Measurements from ENCODE around the gene DENND4C.

The DENND4C gene

DNA sequence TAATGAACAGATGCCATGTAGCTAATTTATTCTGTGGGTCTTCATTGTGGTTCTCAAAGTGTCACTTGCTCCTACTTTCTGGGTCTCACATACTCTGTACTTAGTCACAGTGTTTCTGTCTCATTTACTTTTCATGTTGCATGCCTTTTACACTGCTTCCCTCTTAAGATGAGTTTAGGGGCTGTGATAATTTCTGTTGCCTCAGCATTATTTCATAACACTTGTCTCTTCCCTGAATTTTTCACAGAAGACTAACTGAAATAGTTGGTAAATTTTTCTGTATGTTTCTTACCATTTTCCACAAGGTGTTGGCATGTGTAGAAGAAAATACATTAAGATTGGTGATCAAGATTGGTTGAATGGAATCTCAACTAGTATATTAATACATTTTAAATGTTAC is 59.6 kb downstream of the DENND4C start:
- H3K4me3 ChIP-seq (ENCODE audit: low read depth, low read length) = no peak overlapping the region
- TF ChIP-seq, protein P1, sequence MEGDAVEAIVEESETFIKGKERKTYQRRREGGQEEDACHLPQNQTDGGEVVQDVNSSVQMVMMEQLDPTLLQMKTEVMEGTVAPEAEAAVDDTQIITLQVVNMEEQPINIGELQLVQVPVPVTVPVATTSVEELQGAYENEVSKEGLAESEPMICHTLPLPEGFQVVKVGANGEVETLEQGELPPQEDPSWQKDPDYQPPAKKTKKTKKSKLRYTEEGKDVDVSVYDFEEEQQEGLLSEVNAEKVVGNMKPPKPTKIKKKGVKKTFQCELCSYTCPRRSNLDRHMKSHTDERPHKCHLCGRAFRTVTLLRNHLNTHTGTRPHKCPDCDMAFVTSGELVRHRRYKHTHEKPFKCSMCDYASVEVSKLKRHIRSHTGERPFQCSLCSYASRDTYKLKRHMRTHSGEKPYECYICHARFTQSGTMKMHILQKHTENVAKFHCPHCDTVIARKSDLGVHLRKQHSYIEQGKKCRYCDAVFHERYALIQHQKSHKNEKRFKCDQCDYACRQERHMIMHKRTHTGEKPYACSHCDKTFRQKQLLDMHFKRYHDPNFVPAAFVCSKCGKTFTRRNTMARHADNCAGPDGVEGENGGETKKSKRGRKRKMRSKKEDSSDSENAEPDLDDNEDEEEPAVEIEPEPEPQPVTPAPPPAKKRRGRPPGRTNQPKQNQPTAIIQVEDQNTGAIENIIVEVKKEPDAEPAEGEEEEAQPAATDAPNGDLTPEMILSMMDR (IDR thresholded peaks at IDR 0.05; ENCODE audit: control insufficient read depth, extremely low read depth, insufficient read depth) = no peak
- DNase-seq (ENCODE audit: low read depth) = no peak

DNA sequence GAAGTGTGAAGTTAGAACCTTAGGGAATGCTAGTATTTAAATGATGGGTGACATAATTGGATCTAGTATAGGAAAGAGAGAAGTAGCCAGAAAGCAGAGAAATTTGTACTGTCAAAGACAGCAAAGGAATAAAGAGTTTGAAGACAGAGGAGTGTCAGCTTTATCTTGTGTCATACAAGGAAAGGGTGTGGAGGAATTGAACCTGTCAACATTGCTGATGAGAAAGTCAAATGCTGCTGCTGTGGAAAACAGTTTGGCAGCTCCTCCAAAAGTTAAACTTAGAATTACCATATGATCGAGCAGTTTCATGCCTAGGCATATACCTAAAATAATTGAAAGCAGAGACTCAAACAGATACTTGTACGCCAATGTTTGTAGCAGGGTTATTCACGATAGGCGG is 63.7 kb downstream of the DENND4C start:
- no peak for DNase-seq (ENCODE audit: low read depth)
- TF ChIP-seq, protein P1 (IDR thresholded peaks at IDR 0.05; ENCODE audit: control insufficient read depth, extremely low read depth, insufficient read depth) = no peak
- no peak overlapping the region for H3K4me3 ChIP-seq (ENCODE audit: low read depth, low read length)

DNA sequence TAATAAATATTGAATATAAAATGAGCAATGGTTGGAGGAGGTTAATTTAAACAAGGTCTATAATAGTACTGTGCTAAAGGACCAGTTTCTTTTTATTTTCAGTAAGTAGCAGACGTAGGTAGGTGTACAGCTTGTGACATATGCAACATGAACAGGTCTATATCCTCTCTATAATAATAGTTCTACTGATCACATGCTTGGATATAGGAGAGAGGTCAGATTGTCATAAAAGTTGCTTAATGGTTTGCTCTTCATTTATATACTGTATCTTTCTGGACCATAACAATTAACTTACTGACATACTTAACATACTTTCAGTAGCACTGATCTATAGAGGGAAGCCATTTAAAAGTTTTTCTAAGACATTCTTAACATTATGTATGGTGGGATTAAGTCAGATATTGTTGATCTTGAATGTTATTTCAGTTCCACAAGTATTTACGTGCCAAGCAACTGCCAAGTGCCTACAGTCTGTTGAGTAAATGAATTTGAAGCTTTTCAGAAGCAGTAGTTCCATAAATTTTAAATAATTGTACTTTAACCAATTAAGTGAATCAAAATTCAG is 68.0 kb downstream of the DENND4C start:
- TF ChIP-seq, protein P1 (IDR thresholded peaks at IDR 0.05; ENCODE audit: control insufficient read depth, extremely low read depth, insufficient read depth) = no peak
- H3K4me3 ChIP-seq (ENCODE audit: low read depth, low read length) = no peak overlapping the region
- DNase-seq (ENCODE audit: low read depth) = no peak

DNA sequence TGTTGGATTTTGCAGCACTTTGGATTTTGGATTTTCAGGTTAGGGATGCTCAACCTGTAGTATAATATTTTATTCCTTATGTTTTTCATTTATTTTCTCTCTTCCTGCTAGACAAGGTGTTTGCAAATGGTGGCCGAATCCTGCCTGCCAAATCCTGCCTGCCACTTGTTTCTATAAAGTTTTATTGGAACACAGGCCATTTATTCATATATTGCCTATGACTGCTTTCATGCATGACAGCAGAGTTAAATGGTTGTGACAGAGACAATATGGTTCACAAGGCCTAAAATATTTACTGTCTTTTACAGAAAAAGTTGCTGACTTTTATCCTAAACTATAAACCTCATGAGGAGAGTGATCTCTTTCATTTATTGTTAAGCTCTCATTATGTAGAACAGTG is 72.7 kb downstream of the DENND4C start:
- DNase-seq (ENCODE audit: low read depth) = no peak
- TF ChIP-seq, protein P1 (IDR thresholded peaks at IDR 0.05; ENCODE audit: control insufficient read depth, extremely low read depth, insufficient read depth) = no peak
- H3K4me3 ChIP-seq (ENCODE audit: low read depth, low read length) = no peak overlapping the region

DNA sequence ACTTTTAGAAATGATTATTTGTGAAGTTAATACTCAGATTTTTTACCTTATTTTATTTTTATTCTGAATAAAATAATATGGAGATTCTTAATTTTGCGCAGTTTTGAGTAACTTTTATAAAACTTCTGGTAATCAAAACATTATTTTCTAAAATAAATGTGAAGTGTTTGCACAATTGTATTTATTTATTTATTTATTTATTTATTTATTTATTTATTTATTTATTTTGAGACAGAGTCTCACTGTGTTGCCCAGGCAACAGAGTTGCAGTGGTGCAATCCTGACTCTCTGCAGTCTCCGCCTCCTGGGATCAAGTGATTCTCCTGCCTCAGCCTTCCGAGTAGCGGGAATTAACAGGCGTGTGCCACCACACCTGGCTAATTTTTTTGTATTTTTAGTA is 76.1 kb downstream of the DENND4C start:
- no peak overlapping the region for H3K4me3 ChIP-seq (ENCODE audit: low read depth, low read length)
- DNase-seq (ENCODE audit: low read depth) = no peak
- TF ChIP-seq, protein P1 (IDR thresholded peaks at IDR 0.05; ENCODE audit: control insufficient read depth, extremely low read depth, insufficient read depth) = no peak

DNA sequence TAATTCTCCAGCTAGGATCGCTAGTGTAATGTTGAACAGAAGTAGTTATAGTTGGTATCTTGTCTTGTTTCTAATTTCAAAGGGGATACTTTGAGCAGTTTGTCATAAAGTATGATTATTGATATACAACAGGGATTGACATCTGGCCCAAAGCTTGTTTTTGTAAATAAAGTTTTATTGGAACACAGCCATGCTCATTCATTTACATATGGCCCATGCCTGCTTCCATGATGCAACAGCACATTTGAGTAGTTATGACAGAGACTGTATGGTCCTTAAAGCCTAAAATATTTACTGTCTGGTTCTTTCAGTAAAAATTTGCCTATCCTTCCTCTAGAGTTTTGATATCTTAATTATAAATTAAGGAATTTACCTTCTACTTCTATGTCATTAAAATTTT is 79.8 kb downstream of the DENND4C start:
- H3K4me3 ChIP-seq (ENCODE audit: low read depth, low read length) = no peak overlapping the region
- no peak for DNase-seq (ENCODE audit: low read depth)
- TF ChIP-seq, protein P1 (IDR thresholded peaks at IDR 0.05; ENCODE audit: control insufficient read depth, extremely low read depth, insufficient read depth) = no peak

DNA sequence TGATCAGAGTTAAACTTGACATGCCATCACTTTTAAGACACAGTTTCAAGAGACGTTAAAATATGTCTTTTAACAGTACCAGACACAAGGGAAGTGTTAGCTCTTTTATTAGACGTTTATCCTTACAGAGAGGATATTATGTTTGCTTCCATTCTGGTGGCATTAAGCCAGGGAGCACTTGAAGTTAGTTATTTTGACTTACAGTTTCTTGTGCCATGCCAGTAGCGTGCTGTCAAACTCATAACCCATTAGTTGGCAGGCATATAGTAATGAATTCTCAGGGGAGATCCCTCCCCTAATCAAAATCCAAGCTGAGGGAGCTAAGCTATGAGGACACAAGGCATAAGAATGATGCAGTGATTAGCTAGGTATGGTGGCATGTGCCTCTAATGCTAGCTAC is 83.1 kb downstream of the DENND4C start:
- no peak for DNase-seq (ENCODE audit: low read depth)
- TF ChIP-seq, protein P1 (IDR thresholded peaks at IDR 0.05; ENCODE audit: control insufficient read depth, extremely low read depth, insufficient read depth) = no peak

More for the DNA sequence above, 83.1 kb downstream of the DENND4C start:
- H3K4me3 ChIP-seq (ENCODE audit: low read depth, low read length) = no peak overlapping the region
